ENCODE measurements around the gene RAF1.

The RAF1 gene

DNA sequence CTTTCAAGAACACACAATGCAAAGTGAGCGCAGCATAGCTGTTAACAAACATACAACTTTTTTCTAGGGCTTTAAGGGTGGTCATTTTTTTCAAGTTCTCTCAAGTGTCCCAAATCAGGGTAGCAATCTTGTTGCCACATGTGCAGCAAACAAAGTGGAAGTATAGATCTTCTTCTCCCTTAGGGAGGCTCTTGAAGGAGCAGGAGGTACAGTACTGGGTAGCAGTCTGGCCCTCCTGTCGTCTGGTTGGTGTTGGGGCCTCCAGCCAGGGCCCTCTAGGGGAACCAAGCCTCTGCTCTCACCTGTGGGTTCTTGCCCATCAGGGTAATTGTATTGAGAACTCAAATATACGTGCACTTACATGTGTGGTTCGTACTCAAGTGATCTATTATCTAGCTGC lies 81.2 kb downstream of the RAF1 start:
- no peak overlapping the region for H4K5ac ChIP-seq (ENCODE audit: low read length)
- no peak overlapping the region for H2BK5ac ChIP-seq (ENCODE audit: low read length)
- H3K79me2 ChIP-seq (ENCODE audit: control insufficient read depth, insufficient read depth, low read length): no peaks in the 10 kb centered on the region
- H3K9ac ChIP-seq (ENCODE audit: low read length): no peak overlapping the region
- no CpG with 5 or more reads among the region's 4 CpGs for WGBS (ENCODE audit: extremely low coverage, insufficient coverage, low lambda C conversion rate)
- no peaks in the 10 kb centered on the region for H3K4me1 ChIP-seq (ENCODE audit: control insufficient read depth, low read depth, low read length)
- no peak overlapping the region for H3K27ac ChIP-seq (ENCODE audit: low read depth, low read length)
- H3K56ac ChIP-seq (ENCODE audit: low read length): no peak overlapping the region
- H3K18ac ChIP-seq (ENCODE audit: low read length): no peak overlapping the region
- H2BK120ac ChIP-seq (ENCODE audit: low read depth, low read length): no peak overlapping the region
- no peak overlapping the region for H3K4me3 ChIP-seq (ENCODE audit: low read length)
- no peak overlapping the region for H4K8ac ChIP-seq (ENCODE audit: low read depth, low read length)
- no peaks in the 10 kb centered on the region for H3K27me3 ChIP-seq (ENCODE audit: insufficient read depth, low read length, poor library complexity)
- H3K4ac ChIP-seq (ENCODE audit: low read depth, low read length): no peak overlapping the region
- H3K4me2 ChIP-seq (ENCODE audit: low read length): no peak overlapping the region
- H2AK5ac ChIP-seq (ENCODE audit: low read length): no peak overlapping the region
- H3K23ac ChIP-seq (ENCODE audit: low read length): no peak overlapping the region
- no peaks in the 10 kb centered on the region for H3K79me1 ChIP-seq (ENCODE audit: low read length)
- H2BK15ac ChIP-seq (replicated peaks; ENCODE audit: low read depth): no peak overlapping the region
- peaks cover 14% of the 10 kb centered on the region for H3K36me3 ChIP-seq (ENCODE audit: control insufficient read depth, insufficient read depth, low read length)
- DNase-seq: no peak

DNA sequence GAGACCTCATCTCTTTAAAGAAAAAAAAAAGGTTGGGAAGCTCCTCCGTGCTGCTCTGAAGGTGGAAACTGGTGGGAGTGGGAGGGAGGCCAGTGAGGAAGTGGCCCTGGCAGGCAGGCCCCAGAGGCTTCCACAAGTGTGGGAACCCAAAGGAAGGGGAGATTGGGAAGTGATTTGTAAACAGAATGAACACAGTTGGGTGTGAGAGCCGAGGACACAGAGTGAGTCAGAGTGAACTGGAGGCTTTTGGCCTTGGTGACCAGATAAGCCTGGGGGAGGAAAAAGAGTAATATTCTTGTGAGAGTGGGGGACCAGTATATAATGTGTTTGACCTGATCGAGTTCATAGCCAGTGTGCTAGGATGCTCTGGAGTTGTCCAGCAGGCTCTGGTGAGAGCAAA lies 84.0 kb downstream of the RAF1 start:
- Histone ChIP-seq H4K8ac (ENCODE audit: low read depth, low read length) (no peak overlapping the region), H3K79me2 (ENCODE audit: control insufficient read depth, insufficient read depth, low read length) (no peaks in the 10 kb centered on the region), H3K23ac (ENCODE audit: low read length) (no peak overlapping the region), H3K4me1 (ENCODE audit: control insufficient read depth, low read depth, low read length) (no peaks in the 10 kb centered on the region), H3K56ac (ENCODE audit: low read length) (no peak overlapping the region), H3K4ac (ENCODE audit: low read depth, low read length) (no peak overlapping the region), H2BK5ac (ENCODE audit: low read length) (no peak overlapping the region), H3K4me2 (ENCODE audit: low read length) (no peak overlapping the region), H4K5ac (ENCODE audit: low read length) (no peak overlapping the region), H3K79me1 (ENCODE audit: low read length) (no peaks in the 10 kb centered on the region), H2BK120ac (ENCODE audit: low read depth, low read length) (no peak overlapping the region), H3K27ac (ENCODE audit: low read depth, low read length) (no peak overlapping the region), H2AK5ac (ENCODE audit: low read length) (no peak overlapping the region), H3K18ac (ENCODE audit: low read length) (no peak overlapping the region), H3K9ac (ENCODE audit: low read length) (no peak overlapping the region), H3K36me3 (ENCODE audit: control insufficient read depth, insufficient read depth, low read length) (peaks cover 11% of the 10 kb centered on the region), H3K27me3 (ENCODE audit: insufficient read depth, low read length, poor library complexity) (no peaks in the 10 kb centered on the region), H3K4me3 (ENCODE audit: low read length) (no peak overlapping the region), H2BK15ac (replicated peaks; ENCODE audit: low read depth) (no peak overlapping the region)
- WGBS (ENCODE audit: extremely low coverage, insufficient coverage, low lambda C conversion rate): no CpG with 5 or more reads among the region's 3 CpGs
- DNase-seq: no peak

DNA sequence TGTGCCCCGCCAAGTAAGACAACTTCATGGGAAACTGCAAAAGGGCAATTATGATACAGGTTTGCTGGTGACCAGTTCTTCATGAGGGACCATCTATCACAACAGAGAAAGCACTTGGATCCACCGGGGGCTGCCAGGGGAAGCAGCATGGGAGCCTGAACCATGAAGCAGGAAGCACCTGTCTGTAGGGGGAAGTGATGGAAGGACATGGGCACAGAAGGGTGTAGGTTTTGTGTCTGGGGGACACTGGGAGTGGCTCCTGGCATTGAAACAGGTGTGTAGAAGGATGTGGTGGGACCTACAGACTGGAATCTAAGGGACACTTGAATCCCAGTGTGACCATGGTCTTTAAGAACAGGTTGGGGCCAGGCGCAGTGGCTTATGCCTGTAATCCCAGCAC lies 84.5 kb downstream of the RAF1 start:
- Histone ChIP-seq H2BK120ac (ENCODE audit: low read depth, low read length) (no peak overlapping the region), H3K4me1 (ENCODE audit: control insufficient read depth, low read depth, low read length) (no peaks in the 10 kb centered on the region), H4K5ac (ENCODE audit: low read length) (no peak overlapping the region), H3K4me2 (ENCODE audit: low read length) (no peak overlapping the region), H2AK5ac (ENCODE audit: low read length) (no peak overlapping the region), H3K79me2 (ENCODE audit: control insufficient read depth, insufficient read depth, low read length) (no peaks in the 10 kb centered on the region), H3K27me3 (ENCODE audit: insufficient read depth, low read length, poor library complexity) (no peaks in the 10 kb centered on the region), H3K56ac (ENCODE audit: low read length) (no peak overlapping the region), H3K27ac (ENCODE audit: low read depth, low read length) (no peak overlapping the region), H3K4me3 (ENCODE audit: low read length) (no peak overlapping the region), H3K36me3 (ENCODE audit: control insufficient read depth, insufficient read depth, low read length) (peaks cover 12% of the 10 kb centered on the region), H4K8ac (ENCODE audit: low read depth, low read length) (no peak overlapping the region), H3K18ac (ENCODE audit: low read length) (no peak overlapping the region), H3K9ac (ENCODE audit: low read length) (no peak overlapping the region), H2BK5ac (ENCODE audit: low read length) (no peak overlapping the region), H3K79me1 (ENCODE audit: low read length) (no peaks in the 10 kb centered on the region), H3K4ac (ENCODE audit: low read depth, low read length) (no peak overlapping the region), H2BK15ac (replicated peaks; ENCODE audit: low read depth) (no peak overlapping the region), H3K23ac (ENCODE audit: low read length) (no peak overlapping the region)
- no CpG with 5 or more reads among the region's 3 CpGs for WGBS (ENCODE audit: extremely low coverage, insufficient coverage, low lambda C conversion rate)
- DNase-seq: no peak

DNA sequence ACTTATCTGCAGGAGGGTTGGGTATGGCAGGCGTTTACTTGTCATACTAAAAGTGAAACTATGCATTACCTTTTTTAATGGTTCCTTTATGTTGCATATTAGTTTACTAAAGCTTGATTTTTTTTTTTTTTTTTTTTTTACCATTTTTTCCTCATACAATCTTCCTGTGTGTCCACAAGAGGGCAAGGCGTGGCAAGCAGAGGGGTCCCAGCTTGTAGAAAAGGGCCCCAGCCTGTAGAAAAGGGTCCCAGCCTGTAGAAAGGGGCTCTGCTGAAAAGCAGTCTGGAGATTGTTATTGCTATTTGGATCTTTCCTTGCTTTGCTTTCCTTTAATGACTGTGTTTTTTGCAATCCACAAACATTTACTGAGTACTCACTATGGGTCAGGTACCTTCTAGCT lies 85.2 kb downstream of the RAF1 start:
- Histone ChIP-seq H3K4me1 (ENCODE audit: control insufficient read depth, low read depth, low read length) (no peaks in the 10 kb centered on the region), H3K4me2 (ENCODE audit: low read length) (no peak overlapping the region), H3K36me3 (ENCODE audit: control insufficient read depth, insufficient read depth, low read length) (peaks cover 10% of the 10 kb centered on the region), H3K27ac (ENCODE audit: low read depth, low read length) (no peak overlapping the region), H4K8ac (ENCODE audit: low read depth, low read length) (no peak overlapping the region), H3K4me3 (ENCODE audit: low read length) (no peak overlapping the region), H3K18ac (ENCODE audit: low read length) (no peak overlapping the region), H3K23ac (ENCODE audit: low read length) (no peak overlapping the region), H3K79me1 (ENCODE audit: low read length) (no peaks in the 10 kb centered on the region), H2AK5ac (ENCODE audit: low read length) (no peak overlapping the region), H3K4ac (ENCODE audit: low read depth, low read length) (no peak overlapping the region), H3K79me2 (ENCODE audit: control insufficient read depth, insufficient read depth, low read length) (no peaks in the 10 kb centered on the region), H3K56ac (ENCODE audit: low read length) (no peak overlapping the region), H2BK120ac (ENCODE audit: low read depth, low read length) (no peak overlapping the region), H2BK5ac (ENCODE audit: low read length) (no peak overlapping the region), H3K9ac (ENCODE audit: low read length) (no peak overlapping the region), H4K5ac (ENCODE audit: low read length) (no peak overlapping the region), H3K27me3 (ENCODE audit: insufficient read depth, low read length, poor library complexity) (no peaks in the 10 kb centered on the region), H2BK15ac (replicated peaks; ENCODE audit: low read depth) (no peak overlapping the region)
- WGBS (ENCODE audit: extremely low coverage, insufficient coverage, low lambda C conversion rate): no CpG with 5 or more reads among the region's 2 CpGs
- DNase-seq: no peak

DNA sequence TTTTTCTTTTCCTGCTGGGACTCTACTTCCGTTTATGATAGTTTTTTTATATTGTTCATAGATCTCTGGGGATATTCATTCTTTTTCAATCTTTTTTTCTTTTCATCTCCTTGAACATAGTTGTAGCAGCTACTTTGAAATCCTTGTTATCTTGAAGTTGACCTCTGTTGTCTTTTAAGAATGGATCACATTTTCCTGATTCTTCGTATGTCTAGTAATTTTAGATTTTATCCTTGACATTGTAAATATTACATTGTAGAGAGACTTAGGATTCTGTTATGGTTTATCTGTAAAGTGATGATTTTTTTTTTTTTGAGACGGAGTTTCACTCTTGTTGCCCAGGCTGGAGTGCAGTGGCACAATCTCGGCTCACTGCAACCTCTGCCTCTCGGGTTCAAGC lies 86.5 kb downstream of the RAF1 start:
- Histone ChIP-seq H4K5ac (ENCODE audit: low read length) (no peak overlapping the region), H2BK5ac (ENCODE audit: low read length) (no peak overlapping the region), H2AK5ac (ENCODE audit: low read length) (no peak overlapping the region), H3K27ac (ENCODE audit: low read depth, low read length) (no peak overlapping the region), H3K79me1 (ENCODE audit: low read length) (no peaks in the 10 kb centered on the region), H2BK120ac (ENCODE audit: low read depth, low read length) (no peak overlapping the region), H3K9ac (ENCODE audit: low read length) (no peak overlapping the region), H3K79me2 (ENCODE audit: control insufficient read depth, insufficient read depth, low read length) (no peaks in the 10 kb centered on the region), H3K56ac (ENCODE audit: low read length) (no peak overlapping the region), H3K23ac (ENCODE audit: low read length) (no peak overlapping the region), H3K4ac (ENCODE audit: low read depth, low read length) (no peak overlapping the region), H2BK15ac (replicated peaks; ENCODE audit: low read depth) (no peak overlapping the region), H3K4me1 (ENCODE audit: control insufficient read depth, low read depth, low read length) (no peaks in the 10 kb centered on the region), H3K18ac (ENCODE audit: low read length) (no peak overlapping the region), H3K4me3 (ENCODE audit: low read length) (no peak overlapping the region), H3K36me3 (ENCODE audit: control insufficient read depth, insufficient read depth, low read length) (peaks cover 8% of the 10 kb centered on the region), H4K8ac (ENCODE audit: low read depth, low read length) (no peak overlapping the region), H3K27me3 (ENCODE audit: insufficient read depth, low read length, poor library complexity) (no peaks in the 10 kb centered on the region), H3K4me2 (ENCODE audit: low read length) (no peak overlapping the region)
- no CpG with 5 or more reads among the region's 5 CpGs for WGBS (ENCODE audit: extremely low coverage, insufficient coverage, low lambda C conversion rate)
- DNase-seq: no peak

DNA sequence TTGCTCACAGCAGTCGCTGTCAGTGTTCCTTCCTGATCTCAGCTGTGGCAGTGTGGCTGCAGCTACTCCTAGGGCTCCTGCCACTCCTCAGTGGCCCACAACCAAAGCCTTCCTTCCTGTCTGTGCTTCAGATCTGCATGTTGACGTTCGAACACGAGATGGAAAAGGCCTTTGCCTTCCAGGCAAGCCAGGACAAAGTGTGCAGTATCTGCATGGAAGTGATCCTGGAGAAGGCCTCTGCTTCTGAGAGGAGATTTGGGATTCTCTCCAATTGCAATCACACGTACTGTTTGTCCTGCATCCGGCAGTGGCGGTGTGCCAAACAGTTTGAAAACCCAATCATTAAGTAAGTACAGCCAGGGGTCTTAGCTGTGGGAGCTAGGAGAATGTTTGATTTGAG lies 89.3 kb downstream of the RAF1 start:
- Histone ChIP-seq H3K56ac (ENCODE audit: low read length) (no peak overlapping the region), H3K36me3 (ENCODE audit: control insufficient read depth, insufficient read depth, low read length) (peaks cover 13% of the 10 kb centered on the region), H3K79me2 (ENCODE audit: control insufficient read depth, insufficient read depth, low read length) (no peaks in the 10 kb centered on the region), H3K23ac (ENCODE audit: low read length) (no peak overlapping the region), H3K79me1 (ENCODE audit: low read length) (no peaks in the 10 kb centered on the region), H3K4me1 (ENCODE audit: control insufficient read depth, low read depth, low read length) (no peaks in the 10 kb centered on the region), H3K9ac (ENCODE audit: low read length) (no peak overlapping the region), H4K5ac (ENCODE audit: low read length) (no peak overlapping the region), H3K27ac (ENCODE audit: low read depth, low read length) (no peak overlapping the region), H3K4me3 (ENCODE audit: low read length) (no peak overlapping the region), H2BK5ac (ENCODE audit: low read length) (no peak overlapping the region), H3K4me2 (ENCODE audit: low read length) (no peak overlapping the region), H3K18ac (ENCODE audit: low read length) (no peak overlapping the region), H4K8ac (ENCODE audit: low read depth, low read length) (no peak overlapping the region), H3K4ac (ENCODE audit: low read depth, low read length) (no peak overlapping the region), H2BK120ac (ENCODE audit: low read depth, low read length) (no peak overlapping the region), H3K27me3 (ENCODE audit: insufficient read depth, low read length, poor library complexity) (no peaks in the 10 kb centered on the region), H2BK15ac (replicated peaks; ENCODE audit: low read depth) (no peak overlapping the region), H2AK5ac (ENCODE audit: low read length) (no peak overlapping the region)
- no CpG with 5 or more reads among the region's 7 CpGs for WGBS (ENCODE audit: extremely low coverage, insufficient coverage, low lambda C conversion rate)
- DNase-seq: no peak
